ENCODE measurements around the gene ZNF653. TPM values are rescaled to one million over a fixed set of nuclear protein-coding genes. Genes with fewer than 3 reads are reported as not detected.

The ZNF653 gene
- total and polyA plus RNA-seq, 9 of the 15 experiments (the other 6 are each of a cell fraction or from before 2014, with no cell fraction given) = 1.6 to 8.0 (median 4.2) TPM; not detected in 2

GRCh38 chr19:11479090-11479897, 26.3 kb downstream of the ZNF653 start (continued):
- TF ChIP-seq FOXP4 (CRISPR knock-in tag; IDR thresholded peaks at IDR 0.05; ENCODE audit: borderline replicate concordance) (0 out of 2 replicates have a peak, but pooled peaks have one; percentile 28), FOXK2 (conservative IDR thresholded peaks at IDR 0.05 in 1 of 2, IDR thresholded peaks at IDR 0.05 in 1 of 2; ENCODE audit: low read depth in 2 of 2) (no peak), ETS1 (conservative IDR thresholded peaks at IDR 0.05; ENCODE audit: control insufficient read depth, low read depth, low read length) (peak; percentile 88; the same call in 1 of the 2 replicates), HLTF (IDR thresholded peaks at IDR 0.05) (no peak), ZNF644 (tag; IDR thresholded peaks at IDR 0.05; ENCODE audit: low read depth) (no peak), CUX1 (CRISPR knock-in tag; IDR thresholded peaks at IDR 0.05) (no peak), ZNF589 (CRISPR knock-in tag; IDR thresholded peaks at IDR 0.05; ENCODE audit: low read depth) (peak; percentile 53; the same call in 1 of the 2 replicates), YY1 (IDR thresholded peaks at IDR 0.05; ENCODE audit: borderline replicate concordance in 1 of 3, control insufficient read depth in 1 of 3, extremely low read depth in 1 of 3, insufficient read depth in 3 of 3, insufficient read length in 1 of 3, insufficient replicate concordance in 2 of 3, low read depth in 1 of 3, low read length in 2 of 3) (peak in 1 of 3 experiments; percentile 46), XRCC5 (IDR thresholded peaks at IDR 0.05; ENCODE audit: low read depth, low read length) (peak; percentile 51; the same call in 1 of the 2 replicates), SMAD3 (CRISPR knock-in tag; conservative IDR thresholded peaks at IDR 0.05) (no peak), FOXP1 (CRISPR knock-in tag; IDR thresholded peaks at IDR 0.05) (peak; percentile 79), NR2C2 (CRISPR knock-in tag; IDR thresholded peaks at IDR 0.05) (peak; percentile 65; the same call in 1 of the 2 replicates), NR2C2 (tag; IDR thresholded peaks at IDR 0.05) (no peak), ARID1B (IDR thresholded peaks at IDR 0.05) (0 out of 2 replicates have a peak, but pooled peaks have one; percentile 24), ZFP36 (IDR thresholded peaks at IDR 0.05; ENCODE audit: low read depth, low read length, partially characterized antibody) (peak; percentile 77)

All from K562 (cell line).